GM19324 (cell line): Measurements from ENCODE around the gene ZNF516.

Experiments
- ATAC-seq: cut with Tn5 transposase; IDR thresholded peaks from one replicate; pipeline ENCODE4 v1.9.1; 2021; ENCODE audit warnings: mild to moderate bottlenecking, moderate library complexity; ENCODE audit not compliant: unreplicated experiment, low FRiP score

Gene ZNF516

DNA sequence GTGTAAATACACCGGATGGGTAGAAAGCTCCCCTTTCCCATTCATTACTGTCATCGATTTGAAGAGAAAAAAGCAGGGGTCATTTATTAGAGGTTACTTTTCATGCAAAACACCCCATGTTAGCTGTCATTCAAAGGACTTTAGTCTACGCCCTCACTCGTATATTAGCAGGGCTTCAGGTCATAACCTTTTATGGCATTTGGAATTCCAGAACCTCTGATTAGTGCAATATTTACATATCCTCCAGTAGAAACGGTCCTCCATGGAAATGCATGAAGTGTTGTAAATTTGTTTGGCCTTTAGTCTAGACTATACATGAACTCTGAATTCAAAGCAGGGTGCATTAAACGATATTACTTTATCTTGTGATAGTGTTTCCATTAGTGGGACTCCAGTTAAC is 180.5 kb downstream of the ZNF516 start:
- no peak for ATAC-seq

DNA sequence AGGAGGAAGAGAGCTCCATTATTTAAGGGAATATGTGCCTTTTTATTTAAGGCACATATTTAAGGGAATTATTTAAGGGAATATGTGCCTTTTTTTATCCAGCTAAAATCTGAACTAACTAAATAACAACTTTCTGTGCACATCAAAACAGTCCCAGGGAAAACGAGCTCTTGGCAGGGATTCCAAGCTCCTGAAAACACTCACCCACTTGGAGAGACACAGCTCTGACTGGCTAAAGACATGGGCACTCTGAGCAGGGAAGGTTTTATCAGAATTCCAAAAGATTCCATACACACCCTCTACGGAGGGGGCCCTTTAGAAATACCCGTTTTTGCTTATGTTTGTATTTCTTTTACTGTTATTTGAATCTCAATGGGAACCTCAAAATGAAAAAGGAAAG is 181.0 kb downstream of the ZNF516 start:
- no peak for ATAC-seq
